ENCODE data around the gene ENAH. TPM values are rescaled to one million over a fixed set of nuclear protein-coding genes. Genes with fewer than 3 reads are reported as not detected.
A peak's percentile ranks its signal among the peaks of the same experiment; 100 is the strongest.

ENAH gene
- total RNA-seq, 1 experiment from 2014 or later: 285 TPM

- no peak overlapping the region for H3K4ac ChIP-seq (ENCODE audit: low read depth, low read length)
- no peaks in the 10 kb centered on the region for H3K9me3 ChIP-seq (ENCODE audit: control insufficient read depth, low read depth, low read length)
- no peak overlapping the region for H3T11ph ChIP-seq (ENCODE audit: low read length)
- no peak overlapping the region for H3K27ac ChIP-seq (ENCODE audit: insufficient read length, low read depth, low read length)
- no peak overlapping the region for H2AK5ac ChIP-seq (ENCODE audit: insufficient read length, low read length)
- H2AFZ ChIP-seq (ENCODE audit: low read length): no peak overlapping the region
- H3K27me3 ChIP-seq (ENCODE audit: insufficient read depth, low read length): no peaks in the 10 kb centered on the region
- no peak overlapping the region for H4K91ac ChIP-seq (ENCODE audit: insufficient read length, low read depth, low read length)
- no peaks in the 10 kb centered on the region for H3K79me2 ChIP-seq (ENCODE audit: insufficient read depth, low read length)
- H4K8ac ChIP-seq (replicated peaks; ENCODE audit: insufficient read length, low read depth, low read length): no peak overlapping the region
- no peaks in the 10 kb centered on the region for H3K23me2 ChIP-seq (ENCODE audit: insufficient read length, low read depth, low read length, poor library complexity, severe bottlenecking)
- Mint-ChIP-seq H3K9me3 (no peaks in the 10 kb centered on the region), H3K36me3 (ENCODE audit: insufficient read depth in 1 of 3, low read depth in 3 of 3) (no peaks in the 10 kb centered on the region), H3K27ac (no peak overlapping the region), H3K4me1 (peaks cover 22 to 25% of the 10 kb centered on the region in 2 experiments), H3K4me3 (no peak overlapping the region), H3K27me3 (ENCODE audit: low read depth) (no peaks in the 10 kb centered on the region; the same call in 1 of the 2 replicates)
- no peak overlapping the region for H2BK12ac ChIP-seq (ENCODE audit: insufficient read length, low read depth, low read length)
- no peak overlapping the region for H3K14ac ChIP-seq (ENCODE audit: insufficient read depth, low read length)
- WGBS (ENCODE audit: extremely low coverage, insufficient read length, low lambda C conversion rate): no CpG with 5 or more reads among the region's 10 CpGs
- H2BK15ac ChIP-seq (ENCODE audit: low read depth, low read length): no peak overlapping the region
- H4K20me1 ChIP-seq (ENCODE audit: control insufficient read depth, insufficient read depth, insufficient read length): no peaks in the 10 kb centered on the region
- H3K4me2 ChIP-seq (ENCODE audit: insufficient read depth, insufficient read length, low read length): no peak overlapping the region
- H3K23ac ChIP-seq (ENCODE audit: insufficient read length, low read depth, low read length): no peak overlapping the region
- H3K18ac ChIP-seq (ENCODE audit: insufficient read length, low read depth, low read length): no peak overlapping the region
- H4K5ac ChIP-seq (ENCODE audit: insufficient read length, low read depth, low read length): no peak overlapping the region
- TF ChIP-seq CTCF (conservative IDR thresholded peaks at IDR 0.05): no peak
- 0 out of 2 replicates have a peak, but pooled peaks cover 2% of the 10 kb centered on the region for H3K4me1 ChIP-seq (ENCODE audit: insufficient read depth, low read length)
- no peak overlapping the region for H2BK5ac ChIP-seq (ENCODE audit: insufficient read length, low read length)
- H2BK120ac ChIP-seq (ENCODE audit: low read depth, low read length, poor library complexity, severe bottlenecking): no peak overlapping the region
- no peak overlapping the region for H3K56ac ChIP-seq (ENCODE audit: insufficient read length, low read depth, low read length)
- peak; percentile 22 for DNase-seq
- no peaks in the 10 kb centered on the region for H3K79me1 ChIP-seq (ENCODE audit: insufficient read depth, low read depth, low read length, poor library complexity, severe bottlenecking)
- no peak overlapping the region for H3K9ac ChIP-seq (ENCODE audit: extremely low read depth, insufficient read length, low read length)
- no peak overlapping the region for H2BK20ac ChIP-seq (ENCODE audit: low read depth, low read length, poor library complexity, severe bottlenecking)
These were observed 168.2 kb downstream of the ENAH start for GRCh38 chr1:225484657-225485214.
